GM18868 (cell line): Measurements from ENCODE around the gene KDM4C.

Experiments
- ATAC-seq: cut with Tn5 transposase; IDR thresholded peaks from one replicate; pipeline ENCODE4 v1.9.1; 2021; ENCODE audit warnings: mild to moderate bottlenecking, moderate library complexity; ENCODE audit not compliant: unreplicated experiment

KDM4C gene

DNA sequence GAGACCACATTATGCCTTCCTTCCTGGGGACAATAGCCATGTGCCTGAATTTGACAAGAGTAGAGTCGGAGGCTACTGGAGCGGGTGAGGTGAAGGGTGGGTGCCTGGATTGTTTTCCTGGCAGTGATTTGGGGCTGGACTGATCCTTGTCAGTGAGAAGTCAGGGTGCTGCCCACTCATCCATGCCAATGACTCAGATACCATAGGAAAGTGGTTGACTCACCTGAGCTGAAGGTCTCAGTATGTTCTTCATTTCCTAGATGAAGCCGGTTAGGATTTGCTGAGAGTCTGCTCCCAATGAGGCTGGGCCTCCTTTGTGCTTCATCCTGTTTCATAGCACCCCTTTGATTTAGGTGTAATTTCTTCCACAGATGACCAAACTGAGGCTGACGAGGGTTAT lies 366.0 kb downstream of the KDM4C start:
- no peak for ATAC-seq

DNA sequence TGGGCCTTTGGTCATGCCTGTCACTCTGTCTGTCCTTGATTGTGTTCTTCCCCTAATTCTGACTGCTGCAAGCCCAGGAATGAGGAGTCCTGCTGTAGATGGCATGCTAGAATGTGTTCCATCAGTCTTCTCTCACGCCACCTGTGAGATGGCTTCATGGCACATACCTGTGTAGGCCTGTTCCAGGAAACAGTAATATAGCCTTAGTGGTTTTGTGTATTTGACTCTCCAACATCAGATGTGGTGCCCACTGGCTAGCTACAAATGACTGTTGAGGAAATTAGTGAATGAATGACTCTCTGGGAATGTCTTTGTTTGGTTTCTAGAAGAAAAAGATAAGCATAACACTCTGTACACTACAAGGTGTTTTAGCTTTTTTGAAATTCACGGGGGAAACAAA lies 367.5 kb downstream of the KDM4C start:
- no peak for ATAC-seq

DNA sequence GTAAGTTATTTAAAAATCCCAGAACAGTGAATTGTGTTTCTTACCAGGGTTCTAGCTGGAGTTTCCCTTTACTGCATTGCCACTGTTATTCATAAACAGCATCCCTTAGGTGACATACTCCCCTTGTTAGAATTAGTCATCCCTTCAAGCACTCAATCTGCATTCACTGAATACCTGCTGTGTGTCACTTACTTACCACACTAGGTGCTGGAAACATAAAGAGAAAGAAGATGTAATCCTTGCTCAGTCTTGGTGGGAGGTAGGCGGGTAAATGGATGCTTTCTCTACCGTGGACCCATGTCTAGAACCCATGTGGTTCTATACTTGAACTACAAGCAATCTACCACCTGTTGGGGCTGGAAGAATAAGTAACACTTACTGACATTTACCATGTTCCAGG lies 371.6 kb downstream of the KDM4C start:
- ATAC-seq: no peak

DNA sequence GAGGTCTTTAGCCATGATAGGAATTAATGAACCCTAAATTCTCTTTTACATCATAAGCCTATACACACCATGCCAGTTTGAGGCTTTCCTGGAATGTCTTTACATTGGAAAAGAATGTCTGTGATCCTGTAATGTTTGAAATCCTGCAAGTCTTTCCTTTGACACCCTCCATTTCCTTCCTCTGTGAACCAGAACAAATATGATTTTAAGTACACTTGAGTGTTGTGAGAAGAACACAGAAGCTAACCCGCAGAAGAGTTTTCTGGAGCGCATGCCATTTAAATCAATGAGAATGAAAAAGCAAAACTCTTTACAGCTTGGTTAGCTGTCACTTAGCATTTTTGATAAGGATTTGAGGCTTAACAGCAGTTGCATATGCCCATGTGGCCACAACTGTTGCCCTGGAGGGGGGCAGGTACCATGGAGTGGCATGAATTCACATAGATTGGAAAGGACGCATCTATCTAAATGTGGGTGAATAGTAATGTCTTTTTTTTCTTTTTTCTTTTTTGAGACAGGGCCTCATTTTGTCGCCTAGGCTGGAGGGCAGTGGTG lies 372.6 kb downstream of the KDM4C start:
- no peak for ATAC-seq

DNA sequence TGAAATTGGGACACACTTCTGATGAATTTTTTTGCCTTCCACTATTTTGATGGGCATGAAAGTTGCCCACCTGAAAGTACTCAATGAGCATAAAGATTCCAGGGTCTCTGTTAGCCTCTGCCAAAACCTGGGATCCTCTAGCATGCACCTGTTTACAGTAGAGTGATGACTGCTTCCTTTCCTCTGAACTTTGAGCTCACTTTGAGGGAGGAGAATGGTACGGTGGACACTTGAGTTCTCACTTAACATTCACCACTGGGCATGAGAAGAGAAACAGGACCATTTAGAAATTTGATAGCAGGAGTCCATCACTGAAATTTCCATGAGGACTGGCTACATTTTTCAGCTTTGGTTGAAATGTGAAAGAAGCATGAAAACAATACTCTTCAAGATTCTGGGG lies 374.8 kb downstream of the KDM4C start:
- ATAC-seq: no peak

DNA sequence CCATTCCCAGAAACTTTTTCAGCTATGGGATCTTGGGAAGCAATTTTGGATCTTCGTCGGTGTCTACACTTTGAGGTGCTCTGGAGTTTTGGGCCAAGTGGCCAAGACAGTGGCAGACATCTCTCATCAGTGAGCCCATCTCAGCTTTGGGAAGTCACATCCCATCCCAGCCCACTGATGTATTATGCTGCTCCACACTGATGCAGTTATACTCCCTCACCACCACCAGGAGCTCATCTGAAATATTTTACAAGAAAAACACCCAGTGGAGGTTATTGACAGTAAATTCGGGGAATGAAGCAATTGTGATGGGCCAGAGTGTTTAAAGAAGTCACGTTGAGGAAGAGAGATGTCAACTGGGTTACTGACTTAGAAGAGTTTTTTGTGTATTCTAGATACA lies 378.0 kb downstream of the KDM4C start:
- no peak for ATAC-seq

DNA sequence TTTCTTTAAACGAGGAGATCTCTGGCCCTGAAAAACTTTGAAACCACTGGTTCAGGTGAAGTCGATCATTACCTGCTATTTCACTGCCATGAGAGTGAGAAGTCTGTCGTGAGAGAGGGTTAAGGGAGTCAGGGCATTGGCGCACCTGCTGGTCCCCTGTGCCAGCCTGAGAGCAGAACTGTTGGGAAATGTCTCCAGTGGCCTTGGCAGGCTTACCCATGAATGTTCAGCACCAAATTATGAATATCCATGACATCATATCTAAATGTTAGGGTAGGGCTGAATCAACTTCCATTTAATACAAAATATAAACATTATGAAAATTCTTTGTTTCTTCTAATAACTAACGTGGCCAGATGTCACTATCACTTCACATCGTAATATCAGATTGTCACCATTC lies 379.3 kb downstream of the KDM4C start:
- ATAC-seq: no peak

DNA sequence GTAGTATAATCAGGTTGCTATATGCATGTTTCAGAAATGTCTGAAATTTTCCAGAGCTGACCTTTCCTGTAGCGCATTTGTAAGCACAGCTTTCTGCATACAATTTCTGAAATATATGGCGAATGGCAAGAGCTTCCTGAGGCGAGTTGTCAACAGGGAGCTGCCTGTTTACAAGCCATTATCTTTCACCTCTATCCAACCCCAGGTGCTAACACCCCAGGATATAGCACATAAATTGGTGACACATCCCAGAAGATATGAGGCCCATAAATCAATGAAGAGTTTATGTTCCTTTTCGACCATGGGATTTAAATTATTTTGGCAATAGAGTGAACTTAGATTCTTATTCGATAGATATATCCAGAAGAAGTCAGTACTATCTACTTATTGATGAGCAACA lies 379.8 kb downstream of the KDM4C start:
- no peak for ATAC-seq

DNA sequence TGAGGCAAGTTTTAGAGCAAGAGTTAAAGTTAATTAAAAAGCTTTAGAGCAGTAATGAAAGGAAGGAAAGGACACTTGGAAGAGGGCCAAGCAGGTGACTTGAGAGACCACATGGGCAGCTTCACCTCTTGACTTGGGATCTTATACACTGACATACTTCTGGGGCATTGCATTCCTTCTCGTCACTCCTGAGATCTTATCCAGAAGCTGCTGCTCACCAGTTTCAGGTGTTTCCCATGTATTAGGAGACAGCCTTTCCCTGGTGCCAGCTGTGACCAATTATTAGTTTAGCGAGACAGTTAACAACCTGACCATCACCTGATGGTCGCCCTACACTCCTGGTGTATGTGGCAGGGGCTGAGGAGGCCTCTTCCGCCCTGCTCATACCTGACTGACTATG lies 382.1 kb downstream of the KDM4C start:
- ATAC-seq: no peak

DNA sequence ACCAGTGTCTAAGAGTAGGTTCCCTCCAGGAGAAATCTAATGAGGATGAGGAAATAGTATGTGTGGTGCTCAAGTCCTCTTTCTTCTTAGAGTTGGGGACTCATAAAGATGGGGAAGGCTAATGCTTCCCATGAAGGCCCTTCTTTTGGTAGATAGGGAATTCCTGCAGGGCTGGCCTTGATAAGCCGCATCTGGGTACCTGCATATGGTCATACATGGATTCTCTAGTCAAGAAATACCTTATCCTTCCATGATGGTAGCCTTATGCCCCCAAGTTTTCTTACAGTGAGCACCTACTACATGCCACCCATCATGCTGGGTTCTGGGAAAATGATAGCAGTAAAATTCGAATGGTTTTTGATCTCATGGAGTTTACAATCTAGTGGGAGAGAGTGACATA lies 382.6 kb downstream of the KDM4C start:
- no peak for ATAC-seq

DNA sequence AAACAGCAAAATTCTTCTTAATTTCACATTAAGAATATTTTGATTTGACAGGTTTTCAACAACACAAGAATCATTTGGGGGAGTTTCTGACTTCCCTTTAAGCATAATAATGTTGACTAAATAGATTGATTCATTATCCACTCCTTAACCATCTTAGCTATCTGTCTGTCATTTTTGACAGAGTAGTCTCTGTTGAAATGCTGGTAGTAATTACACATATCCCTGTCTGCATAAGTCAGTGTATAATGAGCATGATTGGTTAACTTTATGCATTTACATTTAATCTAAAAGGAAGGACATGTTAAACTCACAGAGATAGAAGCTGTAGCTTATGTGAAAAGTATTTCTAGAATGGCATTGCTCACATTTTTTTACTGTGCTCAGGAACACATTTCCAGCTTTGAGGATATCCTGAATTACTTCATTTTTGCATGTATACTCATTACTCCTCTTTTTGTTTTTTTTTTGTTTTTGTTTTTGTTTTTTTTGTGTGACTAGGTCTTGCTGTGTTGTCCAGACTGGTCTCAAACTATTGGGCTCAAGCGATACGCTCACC lies 385.9 kb downstream of the KDM4C start:
- no peak for ATAC-seq

DNA sequence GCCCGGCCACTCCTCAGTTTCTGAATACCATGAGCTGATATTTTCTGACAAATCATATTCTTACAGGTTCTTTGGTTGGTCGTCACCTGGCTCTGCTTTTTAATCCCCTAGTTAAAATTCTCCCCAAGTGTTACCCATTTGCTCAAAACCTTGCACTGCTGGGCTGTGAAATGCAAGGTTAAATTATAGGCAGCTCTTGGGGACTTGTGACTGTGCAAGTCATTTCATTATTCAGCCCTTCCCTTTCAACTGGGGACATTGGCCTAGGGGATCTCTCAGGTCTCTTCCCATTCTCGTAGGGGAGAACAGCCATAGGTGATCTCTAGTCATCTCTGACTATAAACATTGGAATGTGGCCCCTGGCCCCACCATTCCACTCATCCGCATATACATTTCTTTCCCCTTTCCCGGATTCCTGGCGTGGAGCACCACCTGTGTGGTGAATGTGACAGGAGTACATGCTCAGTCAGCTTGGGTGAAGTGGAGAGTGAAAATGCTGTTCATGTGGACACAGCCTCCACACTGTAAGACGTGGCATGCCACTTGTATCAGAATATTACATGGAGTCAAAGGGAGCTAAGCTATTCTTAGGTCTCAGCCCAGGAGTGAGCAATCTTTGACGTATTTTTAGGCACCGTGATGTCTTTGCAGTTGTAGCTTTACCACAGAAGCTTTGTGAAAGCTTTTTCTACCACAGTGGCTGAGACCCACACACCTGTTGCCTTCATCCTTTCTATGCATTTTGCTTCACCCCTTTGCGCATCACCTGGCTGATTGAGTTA lies 386.7 kb downstream of the KDM4C start:
- ATAC-seq: no peak

DNA sequence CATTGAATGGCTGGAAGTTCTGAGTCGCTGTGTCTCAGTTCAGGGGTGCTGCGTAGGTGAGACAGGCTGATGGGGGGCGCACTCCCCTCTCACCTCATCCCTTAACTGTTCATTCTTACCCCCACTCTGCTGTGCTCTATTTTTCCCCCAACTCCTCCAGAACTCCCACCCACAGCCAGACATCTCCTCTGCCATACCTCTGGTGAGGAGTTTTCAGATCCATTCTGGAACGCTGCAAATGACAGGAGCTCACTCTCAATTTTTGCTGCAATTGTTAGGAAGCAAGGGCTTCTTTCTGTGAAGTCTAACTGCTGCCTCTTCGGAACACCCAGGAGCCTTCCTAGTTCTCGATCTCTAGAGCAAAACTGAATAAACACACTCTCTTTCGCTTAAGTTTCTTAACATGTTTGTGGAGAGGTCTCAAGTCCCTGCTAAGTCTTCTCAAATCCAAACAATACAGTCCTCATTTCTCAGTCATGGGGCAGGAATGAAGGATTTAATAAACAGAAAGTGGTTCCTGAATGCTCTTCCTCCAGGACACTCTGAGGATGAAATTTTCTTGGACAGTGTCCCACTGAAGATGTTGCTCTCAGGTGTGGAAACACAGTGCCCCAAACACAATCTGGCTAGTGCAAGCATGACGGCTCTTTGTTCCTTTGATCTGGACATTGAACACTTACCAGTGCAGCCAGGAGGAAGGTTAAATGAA lies 387.7 kb downstream of the KDM4C start:
- ATAC-seq: no peak

DNA sequence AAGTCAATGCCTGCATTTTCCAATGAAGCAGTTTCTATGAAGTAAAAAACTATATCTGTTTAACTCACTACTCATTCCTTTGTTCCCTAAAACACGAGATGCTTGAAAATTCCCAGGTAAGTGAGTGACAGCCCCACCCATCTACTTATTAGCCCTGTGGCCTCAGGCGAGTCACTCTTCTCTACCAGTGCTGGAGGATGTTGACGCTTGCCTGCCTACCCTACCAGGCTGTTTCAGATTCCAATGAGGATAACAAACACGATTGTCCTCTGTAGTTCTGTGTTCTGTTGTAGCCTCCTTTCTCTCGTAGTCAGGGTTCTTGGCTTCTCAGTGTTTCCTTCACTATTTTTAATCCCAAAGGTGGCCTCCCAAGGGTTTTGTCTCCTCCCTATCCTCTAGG lies 388.8 kb downstream of the KDM4C start:
- ATAC-seq: no peak

DNA sequence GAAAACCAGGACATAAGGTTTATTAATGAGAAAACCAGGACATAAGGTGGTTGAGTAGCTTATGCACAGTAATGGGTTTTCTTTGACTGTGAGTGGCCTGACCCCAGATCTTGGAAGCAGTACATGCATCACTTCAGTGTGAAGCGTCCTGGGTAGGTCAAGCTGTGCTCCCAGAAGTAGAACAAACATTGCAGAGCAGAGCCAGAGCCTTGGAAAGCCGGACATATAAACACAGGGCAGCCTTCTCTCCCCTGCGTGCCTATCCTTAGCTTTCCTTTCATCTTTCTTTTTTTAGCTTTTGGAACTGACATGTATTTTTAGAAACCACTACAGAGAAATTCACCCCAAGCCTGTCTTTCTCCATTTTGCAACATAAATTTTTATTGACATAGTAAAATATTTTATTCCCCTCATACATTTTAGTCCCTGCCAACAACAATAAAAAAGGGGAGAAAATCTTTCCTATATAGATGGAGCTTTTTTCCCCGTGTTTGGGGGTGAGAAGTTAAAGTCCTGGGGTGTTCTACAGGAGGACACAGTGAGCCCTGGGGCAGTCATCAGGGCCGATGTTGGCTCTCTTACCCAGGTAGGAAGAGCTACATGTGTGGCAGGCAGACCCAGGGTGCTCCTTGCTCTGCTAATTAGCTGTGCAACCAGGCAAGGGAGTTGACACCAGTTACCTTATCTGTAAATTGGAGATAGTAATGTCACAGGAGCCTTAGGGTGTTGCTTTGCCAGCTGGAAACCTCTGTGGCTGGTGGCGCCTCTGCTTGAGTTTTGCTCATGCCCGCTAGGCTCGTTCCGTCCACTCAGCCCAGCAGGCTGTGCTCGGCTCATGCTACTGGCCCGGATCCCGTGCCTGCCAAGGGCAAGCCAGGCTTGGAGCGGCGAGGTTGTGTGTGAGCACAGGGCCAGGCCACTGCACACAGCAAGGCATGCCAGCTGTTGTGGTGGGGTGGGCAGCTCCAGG lies 389.6 kb downstream of the KDM4C start:
- no peak for ATAC-seq

DNA sequence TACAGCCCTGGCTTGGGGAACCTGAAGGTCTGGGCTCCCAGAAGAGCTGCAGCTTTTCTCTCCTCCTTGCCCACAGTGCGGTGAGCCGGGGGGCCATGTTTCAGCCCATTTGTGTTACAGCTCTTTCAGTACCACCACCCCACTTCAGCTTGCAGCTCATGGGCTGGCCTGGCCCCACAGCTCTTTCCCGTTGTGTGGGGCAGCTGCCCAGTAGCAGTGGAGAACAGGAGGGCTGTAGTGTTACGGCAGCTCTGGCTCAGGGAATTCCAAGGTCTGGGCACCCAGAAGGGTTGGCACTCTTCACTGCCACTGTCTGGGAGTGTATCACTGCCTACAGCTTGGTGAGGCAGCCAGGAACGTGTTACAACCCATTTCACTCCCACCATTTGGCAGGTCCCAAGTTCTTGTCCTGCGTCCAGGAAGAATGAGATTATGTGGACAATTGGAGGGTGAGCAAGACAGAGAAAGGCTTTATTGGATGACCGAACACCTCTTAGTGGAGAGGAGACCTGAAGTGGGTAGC lies 390.5 kb downstream of the KDM4C start:
- no peak for ATAC-seq

DNA sequence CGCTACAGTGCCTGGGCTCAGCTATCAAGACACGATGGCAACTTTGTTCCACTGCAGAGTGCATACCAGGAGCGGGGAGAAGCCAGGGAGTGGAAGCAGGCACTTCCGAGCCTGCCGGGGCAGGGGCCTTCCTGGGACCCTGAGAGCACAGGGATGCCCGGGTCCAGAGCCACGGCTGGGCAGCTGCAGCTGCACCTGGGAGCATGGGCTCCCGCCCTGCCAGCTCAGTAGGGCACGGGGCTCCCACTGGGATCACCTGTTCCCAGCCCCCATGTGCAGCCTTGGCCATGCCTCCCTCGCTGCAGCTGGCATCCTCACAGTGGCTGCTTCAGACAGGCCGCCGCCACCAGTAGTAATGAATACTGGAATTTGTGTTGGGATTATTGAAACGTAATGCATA lies 391.5 kb downstream of the KDM4C start:
- ATAC-seq: no peak

DNA sequence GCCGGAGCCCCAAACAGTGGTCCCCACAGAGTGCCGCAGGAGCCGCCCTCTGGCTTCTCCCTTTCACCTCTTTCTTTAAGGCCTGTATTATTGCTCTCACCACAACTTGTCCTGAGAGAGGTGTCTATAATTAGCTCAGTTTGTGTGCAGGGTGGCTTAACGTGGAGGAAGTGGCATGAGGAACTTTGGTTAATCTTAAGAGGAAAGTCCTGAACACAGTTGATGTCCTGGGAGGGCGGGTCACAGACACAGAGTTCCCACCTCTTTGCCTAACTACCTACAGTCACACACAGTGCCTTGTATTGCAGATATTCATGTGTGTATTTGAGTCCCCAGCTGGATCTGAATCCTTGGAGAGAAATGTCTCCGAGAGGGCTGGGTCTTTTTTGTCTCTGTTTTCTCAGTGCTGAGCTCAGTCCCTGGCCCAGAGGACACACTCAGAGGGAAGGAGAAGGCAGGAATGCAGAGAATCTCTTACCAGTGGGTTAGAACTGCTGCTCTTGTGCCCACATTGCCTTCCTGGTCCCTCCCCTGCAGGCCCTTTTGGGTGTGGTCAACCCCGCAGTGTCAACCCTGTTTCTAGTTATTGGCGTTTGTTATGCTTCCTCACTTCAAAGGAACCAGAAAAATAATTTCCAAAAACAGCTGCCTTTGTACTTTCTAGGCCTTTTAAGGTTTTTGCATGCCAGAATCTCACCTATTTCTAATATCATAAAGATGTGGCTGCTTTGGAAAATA lies 392.5 kb downstream of the KDM4C start:
- ATAC-seq: no peak

DNA sequence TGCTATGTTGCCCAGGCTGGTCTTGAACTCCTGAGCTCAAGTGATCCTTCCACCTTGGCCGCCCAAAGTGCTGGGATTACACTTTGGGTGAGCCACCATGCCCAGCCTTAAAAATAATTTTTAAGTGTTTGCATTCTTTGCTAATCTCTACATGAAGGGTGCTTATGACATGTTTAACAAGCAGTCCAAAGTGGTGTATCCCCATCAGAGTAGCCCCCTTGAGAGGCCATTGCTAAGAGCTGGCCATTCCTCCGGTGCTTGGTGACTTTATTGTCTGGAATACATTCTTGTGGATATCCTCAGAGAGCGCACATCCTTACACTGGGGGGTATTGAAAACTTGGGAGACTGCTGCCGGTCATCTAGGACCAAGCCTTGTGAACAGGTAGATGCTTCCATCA lies 395.4 kb downstream of the KDM4C start:
- ATAC-seq: no peak

DNA sequence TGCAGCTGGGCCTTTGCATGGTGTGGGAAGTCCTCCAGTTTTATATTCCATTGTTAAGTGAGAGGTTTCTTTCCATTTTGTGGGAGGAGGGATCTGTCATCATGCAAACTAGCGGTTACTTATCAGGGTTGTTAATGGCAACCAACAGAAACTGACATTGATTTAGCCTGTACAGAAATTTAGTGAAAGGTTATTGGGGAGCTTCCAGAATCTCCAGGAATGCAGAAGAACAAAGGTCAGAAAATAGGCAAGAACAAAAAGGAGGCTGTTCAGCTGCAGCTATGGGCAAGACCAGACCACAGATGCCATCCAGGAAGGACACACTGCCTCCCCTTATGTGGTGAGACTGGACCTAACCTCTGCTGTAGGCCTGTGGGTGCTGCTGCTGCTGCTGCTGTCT lies 395.8 kb downstream of the KDM4C start:
- no peak for ATAC-seq
